Measurements from ENCODE around the gene RNF168. TPM values are rescaled to one million over a fixed set of nuclear protein-coding genes. Genes with fewer than 3 reads are reported as not detected.
"Not testable (repeated sequence)": the region's sequence is repeated elsewhere in the genome, so short reads cannot be mapped to it uniquely, and the experiment has no call there.

RNF168 gene, protein sequence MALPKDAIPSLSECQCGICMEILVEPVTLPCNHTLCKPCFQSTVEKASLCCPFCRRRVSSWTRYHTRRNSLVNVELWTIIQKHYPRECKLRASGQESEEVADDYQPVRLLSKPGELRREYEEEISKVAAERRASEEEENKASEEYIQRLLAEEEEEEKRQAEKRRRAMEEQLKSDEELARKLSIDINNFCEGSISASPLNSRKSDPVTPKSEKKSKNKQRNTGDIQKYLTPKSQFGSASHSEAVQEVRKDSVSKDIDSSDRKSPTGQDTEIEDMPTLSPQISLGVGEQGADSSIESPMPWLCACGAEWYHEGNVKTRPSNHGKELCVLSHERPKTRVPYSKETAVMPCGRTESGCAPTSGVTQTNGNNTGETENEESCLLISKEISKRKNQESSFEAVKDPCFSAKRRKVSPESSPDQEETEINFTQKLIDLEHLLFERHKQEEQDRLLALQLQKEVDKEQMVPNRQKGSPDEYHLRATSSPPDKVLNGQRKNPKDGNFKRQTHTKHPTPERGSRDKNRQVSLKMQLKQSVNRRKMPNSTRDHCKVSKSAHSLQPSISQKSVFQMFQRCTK
- total RNA-seq, result 17.2 and 19.8 TPM in 2 replicates
- long read RNA-seq, full-length matches to known transcripts, result 6 of 16 reads
- long read RNA-seq, partial matches to known transcripts, result 6 of 16 reads
- long read RNA-seq, other reads (novel, unspliced or antisense), result 4 of 16 reads

DNA sequence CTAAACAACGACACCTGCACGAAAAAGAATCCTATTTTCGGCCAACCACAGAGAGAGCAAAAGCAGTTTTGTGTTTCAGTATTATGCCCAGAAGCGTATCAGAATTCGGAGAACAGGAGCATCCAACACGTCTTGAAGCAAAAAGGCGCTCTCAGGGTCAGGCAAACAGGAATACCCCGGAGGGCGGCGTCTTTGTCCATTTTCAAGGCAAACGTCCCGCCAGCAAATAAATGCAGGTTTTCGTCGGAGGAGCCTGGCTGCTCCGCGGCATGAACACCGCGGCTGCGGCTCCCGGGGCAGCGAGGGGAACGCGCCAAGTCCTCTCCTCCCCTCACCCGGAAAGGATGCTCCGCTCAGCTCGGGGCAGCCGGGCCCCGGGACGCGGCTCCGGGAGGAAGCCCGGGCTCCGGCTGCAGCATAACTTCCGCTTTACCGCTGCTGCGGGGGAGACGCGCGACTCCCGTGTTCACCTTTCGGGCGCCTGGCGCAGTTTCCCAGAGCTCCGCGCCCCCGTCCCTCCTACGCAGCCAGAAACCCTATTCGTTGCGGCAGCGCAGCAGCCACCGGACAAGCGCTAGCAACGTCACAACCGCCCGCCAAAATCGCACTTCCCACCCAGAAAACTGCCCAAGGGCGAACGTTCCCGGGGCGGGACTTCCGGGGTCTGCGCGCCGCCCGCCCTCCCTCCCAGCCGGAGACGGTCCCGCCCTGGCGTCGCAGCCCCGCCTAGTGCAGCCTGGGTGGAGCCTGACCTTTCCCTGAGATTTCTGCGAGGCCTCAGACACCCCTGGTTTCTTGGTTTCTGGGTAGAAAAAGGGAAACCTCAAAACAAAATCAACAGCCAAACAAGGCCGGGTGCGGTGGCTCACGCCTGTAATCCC is at the start of gene RNF168:
Gene RNF168, minus strand, starts transcription at position 573 of the 881 bp plus-strand sequence. CDS start 595 bp downstream, outside the sequence.
- peak; percentile 96 for DNase-seq (ENCODE audit: extremely low spot score, unreplicated experiment)
- peak within 1 kb of the TSS; percentile 97 for H3K27ac Mint-ChIP-seq (ENCODE audit: unreplicated experiment)
- no peaks in the 10 kb centered on the region for H3K27me3 Mint-ChIP-seq (ENCODE audit: unreplicated experiment)
- H3K4me3 Mint-ChIP-seq (ENCODE audit: unreplicated experiment), result peak within 1 kb of the TSS; percentile 98
- TF ChIP-seq, protein P1, sequence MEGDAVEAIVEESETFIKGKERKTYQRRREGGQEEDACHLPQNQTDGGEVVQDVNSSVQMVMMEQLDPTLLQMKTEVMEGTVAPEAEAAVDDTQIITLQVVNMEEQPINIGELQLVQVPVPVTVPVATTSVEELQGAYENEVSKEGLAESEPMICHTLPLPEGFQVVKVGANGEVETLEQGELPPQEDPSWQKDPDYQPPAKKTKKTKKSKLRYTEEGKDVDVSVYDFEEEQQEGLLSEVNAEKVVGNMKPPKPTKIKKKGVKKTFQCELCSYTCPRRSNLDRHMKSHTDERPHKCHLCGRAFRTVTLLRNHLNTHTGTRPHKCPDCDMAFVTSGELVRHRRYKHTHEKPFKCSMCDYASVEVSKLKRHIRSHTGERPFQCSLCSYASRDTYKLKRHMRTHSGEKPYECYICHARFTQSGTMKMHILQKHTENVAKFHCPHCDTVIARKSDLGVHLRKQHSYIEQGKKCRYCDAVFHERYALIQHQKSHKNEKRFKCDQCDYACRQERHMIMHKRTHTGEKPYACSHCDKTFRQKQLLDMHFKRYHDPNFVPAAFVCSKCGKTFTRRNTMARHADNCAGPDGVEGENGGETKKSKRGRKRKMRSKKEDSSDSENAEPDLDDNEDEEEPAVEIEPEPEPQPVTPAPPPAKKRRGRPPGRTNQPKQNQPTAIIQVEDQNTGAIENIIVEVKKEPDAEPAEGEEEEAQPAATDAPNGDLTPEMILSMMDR (IDR thresholded peaks at IDR 0.05), result no peak
- H3K9me3 Mint-ChIP-seq (ENCODE audit: unreplicated experiment), result peaks cover 3% of the 10 kb centered on the region
- H3K4me1 Mint-ChIP-seq (ENCODE audit: unreplicated experiment), result peaks cover 27% of the 10 kb centered on the region
- H3K36me3 Mint-ChIP-seq (ENCODE audit: unreplicated experiment), result no peaks in the 10 kb centered on the region

DNA sequence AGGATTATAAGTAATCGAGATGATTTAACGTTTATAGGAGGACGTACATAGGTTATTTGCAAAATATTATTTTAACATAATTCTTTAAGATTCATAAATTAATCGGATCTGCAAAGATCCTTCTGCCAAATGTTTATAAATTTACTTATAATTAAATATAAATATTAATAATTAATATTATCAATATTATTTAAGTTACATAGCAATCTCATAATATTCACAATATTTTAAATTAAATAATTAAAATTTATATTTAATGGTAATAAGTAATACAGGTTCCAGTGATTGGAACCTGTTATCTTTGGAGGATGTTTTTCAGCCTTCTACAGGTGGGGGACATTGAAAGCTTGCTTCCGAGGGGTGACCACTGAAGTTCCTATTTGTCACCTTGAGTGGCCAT is 48.7 kb upstream of the RNF168 start:
- H3K27ac Mint-ChIP-seq (ENCODE audit: unreplicated experiment), result no peak overlapping the region
- DNase-seq (ENCODE audit: extremely low spot score, unreplicated experiment), result no peak
- peaks cover 2% of the 10 kb centered on the region for H3K36me3 Mint-ChIP-seq (ENCODE audit: unreplicated experiment)
- no peak overlapping the region for H3K4me3 Mint-ChIP-seq (ENCODE audit: unreplicated experiment)
- H3K27me3 Mint-ChIP-seq (ENCODE audit: unreplicated experiment), result peaks cover 3% of the 10 kb centered on the region
- peaks cover 7% of the 10 kb centered on the region for H3K9me3 Mint-ChIP-seq (ENCODE audit: unreplicated experiment)
- H3K4me1 Mint-ChIP-seq (ENCODE audit: unreplicated experiment), result no peaks in the 10 kb centered on the region
- TF ChIP-seq, protein P1 (IDR thresholded peaks at IDR 0.05), result no peak

DNA sequence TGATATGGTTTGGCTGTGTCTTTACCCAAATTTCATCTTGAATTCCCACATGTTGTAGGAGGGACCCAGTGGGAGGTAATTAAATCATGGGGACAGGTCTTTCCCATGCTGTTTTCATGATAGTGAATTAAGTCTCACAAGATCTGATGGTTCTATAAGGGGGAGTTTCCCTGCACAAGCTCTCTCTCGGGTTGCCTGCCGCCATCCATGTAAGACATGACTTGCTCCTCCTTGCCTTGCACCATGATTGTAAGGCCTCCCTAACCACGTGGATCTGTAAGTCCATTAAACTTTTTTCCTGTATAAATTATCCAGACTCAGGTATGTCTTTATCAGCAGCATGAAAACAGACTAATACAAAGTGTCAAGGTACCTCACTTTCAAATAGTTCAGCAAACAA is 46.6 kb upstream of the RNF168 start:
- not testable (repeated sequence) for H3K36me3 Mint-ChIP-seq (ENCODE audit: unreplicated experiment); H3K4me1 Mint-ChIP-seq (ENCODE audit: unreplicated experiment); DNase-seq (ENCODE audit: extremely low spot score, unreplicated experiment); H3K4me3 Mint-ChIP-seq (ENCODE audit: unreplicated experiment); H3K9me3 Mint-ChIP-seq (ENCODE audit: unreplicated experiment); H3K27ac Mint-ChIP-seq (ENCODE audit: unreplicated experiment)
- H3K27me3 Mint-ChIP-seq (ENCODE audit: unreplicated experiment), result peaks cover 14% of the 10 kb centered on the region

DNA sequence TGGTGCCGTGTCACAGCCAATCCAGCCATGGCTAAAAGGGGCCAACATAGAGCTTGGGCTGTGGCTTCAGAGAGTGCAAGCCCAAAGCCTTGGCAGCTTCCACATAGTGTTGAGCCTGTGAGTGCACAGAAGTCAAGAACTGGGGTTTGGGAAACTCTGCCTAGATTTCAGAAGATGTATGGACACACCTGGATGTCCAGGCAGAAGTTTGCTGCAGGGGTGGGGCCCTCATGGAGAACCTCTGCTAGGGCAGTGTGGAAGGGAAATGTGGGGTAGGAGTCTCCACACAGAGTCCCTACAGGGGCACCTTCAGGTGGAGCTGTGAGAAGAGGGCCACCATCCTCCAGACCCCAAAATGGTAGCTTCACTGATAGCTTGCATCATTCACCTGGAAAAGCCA is 45.7 kb upstream of the RNF168 start:
- not testable (repeated sequence) for H3K4me1 Mint-ChIP-seq (ENCODE audit: unreplicated experiment); H3K36me3 Mint-ChIP-seq (ENCODE audit: unreplicated experiment); H3K4me3 Mint-ChIP-seq (ENCODE audit: unreplicated experiment); DNase-seq (ENCODE audit: extremely low spot score, unreplicated experiment); H3K9me3 Mint-ChIP-seq (ENCODE audit: unreplicated experiment); H3K27ac Mint-ChIP-seq (ENCODE audit: unreplicated experiment)
- H3K27me3 Mint-ChIP-seq (ENCODE audit: unreplicated experiment), result peaks cover 20% of the 10 kb centered on the region

DNA sequence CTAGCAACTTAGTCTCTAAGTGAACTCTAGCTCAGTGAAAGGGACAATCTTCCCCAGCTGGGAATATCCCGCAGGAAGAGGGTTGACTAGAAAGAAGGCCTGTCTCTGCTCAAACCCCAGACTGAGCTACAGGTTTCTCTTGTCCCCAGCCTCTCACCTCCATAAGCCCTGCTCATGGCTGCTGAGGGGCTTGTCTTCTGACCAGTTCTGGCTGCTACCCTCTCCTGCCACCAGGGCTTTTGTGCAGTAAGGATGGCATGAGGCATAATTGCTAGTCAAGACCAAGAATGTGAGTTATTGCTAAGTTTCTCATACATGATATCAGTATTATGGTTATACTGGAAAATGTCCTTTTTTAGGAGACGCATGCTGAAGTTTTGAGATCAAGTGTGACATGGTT is 43.5 kb upstream of the RNF168 start:
- no peak overlapping the region for H3K27ac Mint-ChIP-seq (ENCODE audit: unreplicated experiment)
- no peaks in the 10 kb centered on the region for H3K4me1 Mint-ChIP-seq (ENCODE audit: unreplicated experiment)
- H3K4me3 Mint-ChIP-seq (ENCODE audit: unreplicated experiment), result no peak overlapping the region
- H3K27me3 Mint-ChIP-seq (ENCODE audit: unreplicated experiment), result peaks cover 24% of the 10 kb centered on the region
- no peak for DNase-seq (ENCODE audit: extremely low spot score, unreplicated experiment)
- H3K36me3 Mint-ChIP-seq (ENCODE audit: unreplicated experiment), result peaks cover 2% of the 10 kb centered on the region
- H3K9me3 Mint-ChIP-seq (ENCODE audit: unreplicated experiment), result peaks cover 7% of the 10 kb centered on the region
- TF ChIP-seq, protein P1 (IDR thresholded peaks at IDR 0.05), result no peak
